ENCODE results near the gene CTDP1.
"Not testable (repeated sequence)": the region's sequence is repeated elsewhere in the genome, so short reads cannot be mapped to it uniquely, and the experiment has no call there.

Gene CTDP1

DNA sequence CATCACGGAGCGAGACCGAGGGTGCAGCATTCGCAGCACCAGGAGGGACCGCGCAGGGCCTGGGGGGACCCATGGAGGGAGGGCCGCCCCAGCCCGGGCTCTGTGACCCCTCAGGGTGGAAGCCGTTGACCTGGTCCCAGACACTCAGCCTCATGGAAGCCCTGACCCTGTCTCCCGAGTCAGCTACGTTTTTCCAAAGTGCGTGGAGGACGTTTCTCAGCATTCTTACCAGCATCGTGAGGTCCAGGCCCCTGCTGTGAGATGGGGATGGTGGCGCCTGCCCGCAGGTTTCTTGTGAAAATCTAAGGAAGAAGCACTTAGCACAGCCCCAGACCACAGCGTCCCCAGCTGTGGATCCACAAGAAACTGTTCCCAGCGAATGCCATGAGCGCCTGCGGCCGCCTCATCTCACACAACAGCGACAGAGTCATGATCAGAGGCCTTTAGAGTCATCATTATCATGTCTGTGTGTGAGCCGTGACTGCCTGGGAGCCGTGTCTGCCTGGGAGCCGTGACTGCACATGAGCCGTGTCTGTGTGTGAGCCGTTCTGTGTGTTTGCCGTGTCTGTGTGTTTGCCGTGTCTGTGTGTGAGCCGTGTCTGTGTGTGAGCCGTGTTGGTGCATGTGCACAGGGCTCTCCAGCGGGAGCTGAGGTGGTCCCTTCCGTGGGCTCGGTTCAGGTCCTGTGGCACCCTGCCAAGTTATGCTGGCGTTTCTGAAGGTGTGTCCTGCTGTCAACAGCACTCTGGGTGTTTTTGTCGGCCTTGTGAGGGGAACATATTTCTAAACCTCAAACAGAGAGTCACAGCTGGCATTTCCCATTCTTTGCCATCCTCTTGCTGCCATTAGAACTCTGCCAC lies 68.9 kb downstream of the CTDP1 start:
- no peak for DNase-seq

DNA sequence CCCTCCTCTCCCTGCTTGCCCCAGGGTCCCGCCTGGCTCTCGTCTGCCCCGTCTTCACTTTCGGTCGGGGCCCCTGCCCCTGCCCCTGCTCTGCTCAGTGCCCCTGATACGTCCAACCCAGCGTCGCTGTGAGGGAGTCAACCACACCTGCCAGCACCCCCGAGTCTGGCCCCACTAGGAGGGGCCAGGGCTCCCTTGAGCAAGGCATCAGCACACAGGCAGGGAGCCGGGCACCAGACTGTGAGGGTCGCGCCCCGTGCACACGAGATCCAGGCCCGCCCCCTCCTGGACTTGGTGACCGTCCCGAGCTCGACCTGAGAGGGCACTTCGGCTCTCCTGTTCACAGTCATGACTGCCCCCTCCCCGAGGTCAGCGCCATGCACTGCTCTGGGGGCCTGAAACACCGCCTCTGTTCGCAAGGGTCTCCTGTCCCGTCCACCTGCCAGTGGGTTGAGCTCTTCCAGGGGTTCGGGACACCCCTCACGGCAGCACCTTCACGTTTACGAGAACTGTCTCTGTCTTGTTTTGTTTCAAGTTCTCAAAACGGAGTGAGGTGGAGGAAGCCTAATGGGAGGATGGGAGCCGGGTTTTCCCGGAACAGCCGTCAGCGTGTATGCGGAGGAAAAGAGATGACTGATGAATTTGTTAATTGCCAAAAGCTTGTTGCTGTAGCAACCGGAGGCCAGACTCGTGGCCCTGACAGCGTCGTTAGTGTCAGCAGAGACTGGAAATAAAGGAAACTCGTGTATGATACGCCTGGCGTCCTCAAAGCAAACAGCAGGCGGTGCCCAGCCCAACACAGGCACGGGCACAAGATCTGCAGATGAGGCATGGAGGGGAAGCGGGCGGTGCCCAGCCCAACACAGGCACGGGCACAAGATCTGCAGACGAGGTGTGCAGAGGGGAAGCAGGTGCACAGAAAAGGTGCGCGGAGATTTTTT lies 69.9 kb downstream of the CTDP1 start:
- DNase-seq: no peak

DNA sequence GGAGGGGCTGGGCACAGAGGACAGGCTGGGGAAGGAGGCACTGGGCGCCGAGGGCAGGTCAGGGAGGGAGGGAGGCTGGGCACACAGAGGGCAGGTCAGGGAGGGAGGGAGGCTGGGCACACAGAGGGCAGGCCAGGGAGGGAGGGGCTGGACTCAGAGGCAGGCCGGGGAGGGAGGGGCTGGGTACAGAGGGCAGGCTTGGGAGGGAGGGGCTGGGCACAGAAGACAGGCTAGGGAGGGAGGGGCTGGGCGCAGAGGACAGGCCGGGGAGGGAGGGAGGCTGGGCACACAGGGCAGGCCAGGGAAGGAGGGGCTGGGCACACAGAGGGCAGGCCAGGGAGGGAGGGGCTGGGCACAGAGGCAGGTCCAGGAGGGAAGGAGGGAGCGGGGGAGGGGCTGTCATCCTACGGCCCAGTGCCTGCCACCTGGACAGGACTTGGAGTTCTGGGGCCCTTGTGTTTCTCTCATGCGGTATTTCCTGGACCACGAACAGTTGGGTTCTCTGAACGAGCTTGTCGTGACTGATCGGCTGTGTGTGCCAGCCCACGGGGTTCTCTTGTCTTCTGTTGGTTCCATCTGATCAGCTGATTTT lies 71.5 kb downstream of the CTDP1 start:
- peak in 1 of 2 experiments; percentile 25 for DNase-seq

DNA sequence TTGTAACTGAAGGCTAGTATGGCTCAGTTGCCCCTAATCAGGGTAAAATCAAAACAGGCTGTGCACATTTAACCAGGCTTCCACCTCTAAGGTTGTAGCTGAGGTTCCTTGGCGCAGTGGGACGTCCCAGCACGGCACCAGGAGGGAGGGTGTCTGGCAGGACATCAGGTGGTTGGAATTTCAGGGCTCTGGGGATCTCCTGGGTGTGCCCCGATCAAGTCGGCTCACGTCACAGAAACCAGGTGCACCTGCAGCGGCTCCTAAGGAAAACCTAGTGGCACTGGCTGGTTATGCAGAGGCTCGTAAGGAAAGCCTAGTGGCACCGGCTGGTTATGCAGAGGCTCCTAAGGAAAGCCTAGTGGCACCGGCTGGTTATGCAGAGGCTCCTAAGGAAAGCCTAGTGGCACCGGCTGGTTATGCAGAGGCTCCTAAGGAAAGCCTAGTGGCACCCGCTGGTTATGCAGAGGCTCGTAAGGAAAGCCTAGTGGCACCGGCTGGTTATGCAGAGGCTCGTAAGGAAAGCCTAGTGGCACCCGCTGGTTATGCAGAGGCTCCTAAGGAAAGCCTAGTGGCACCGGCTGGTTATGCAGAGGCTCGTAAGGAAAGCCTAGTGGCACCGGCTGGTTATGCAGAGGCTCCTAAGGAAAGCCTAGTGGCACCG lies 72.4 kb downstream of the CTDP1 start:
- DNase-seq: not testable (repeated sequence)

DNA sequence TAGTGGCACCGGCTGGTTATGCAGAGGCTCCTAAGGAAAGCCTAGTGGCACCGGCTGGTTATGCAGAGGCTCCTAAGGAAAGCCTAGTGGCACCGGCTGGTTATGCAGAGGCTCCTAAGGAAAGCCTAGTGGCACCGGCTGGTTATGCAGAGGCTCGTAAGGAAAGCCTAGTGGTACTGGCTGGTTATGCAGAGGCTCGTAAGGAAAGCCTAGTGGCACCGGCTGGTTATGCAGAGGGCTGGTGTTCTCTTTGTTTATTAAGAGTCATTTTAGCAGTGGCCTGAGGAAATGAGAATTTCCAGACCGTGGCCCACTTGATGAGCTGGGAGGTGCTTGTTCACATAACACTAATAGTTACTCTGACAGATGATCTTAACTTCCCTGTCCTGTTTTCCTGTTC lies 73.3 kb downstream of the CTDP1 start:
- not testable (repeated sequence) for DNase-seq

DNA sequence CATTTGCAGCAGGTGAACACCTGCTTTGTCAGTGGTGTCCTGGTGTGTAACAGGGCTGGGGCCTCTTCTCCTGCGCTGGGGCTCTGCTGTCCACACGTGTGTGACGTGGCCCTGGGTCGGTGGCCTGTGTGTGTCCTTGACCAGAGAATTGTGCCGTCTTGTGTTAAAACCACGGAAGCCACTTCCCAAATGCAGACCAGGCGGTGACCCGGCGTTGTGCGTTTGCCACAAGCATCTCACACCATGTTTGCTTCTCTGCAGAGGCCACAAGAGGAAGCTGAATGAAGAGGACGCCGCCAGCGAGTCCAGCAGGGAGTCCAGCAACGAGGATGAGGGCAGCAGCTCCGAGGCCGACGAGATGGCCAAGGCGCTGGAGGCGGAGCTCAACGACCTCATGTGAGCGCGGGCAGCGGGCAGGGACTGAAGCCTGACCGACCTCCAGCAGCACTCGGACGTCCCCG lies 73.8 kb downstream of the CTDP1 start:
- no peak for DNase-seq

DNA sequence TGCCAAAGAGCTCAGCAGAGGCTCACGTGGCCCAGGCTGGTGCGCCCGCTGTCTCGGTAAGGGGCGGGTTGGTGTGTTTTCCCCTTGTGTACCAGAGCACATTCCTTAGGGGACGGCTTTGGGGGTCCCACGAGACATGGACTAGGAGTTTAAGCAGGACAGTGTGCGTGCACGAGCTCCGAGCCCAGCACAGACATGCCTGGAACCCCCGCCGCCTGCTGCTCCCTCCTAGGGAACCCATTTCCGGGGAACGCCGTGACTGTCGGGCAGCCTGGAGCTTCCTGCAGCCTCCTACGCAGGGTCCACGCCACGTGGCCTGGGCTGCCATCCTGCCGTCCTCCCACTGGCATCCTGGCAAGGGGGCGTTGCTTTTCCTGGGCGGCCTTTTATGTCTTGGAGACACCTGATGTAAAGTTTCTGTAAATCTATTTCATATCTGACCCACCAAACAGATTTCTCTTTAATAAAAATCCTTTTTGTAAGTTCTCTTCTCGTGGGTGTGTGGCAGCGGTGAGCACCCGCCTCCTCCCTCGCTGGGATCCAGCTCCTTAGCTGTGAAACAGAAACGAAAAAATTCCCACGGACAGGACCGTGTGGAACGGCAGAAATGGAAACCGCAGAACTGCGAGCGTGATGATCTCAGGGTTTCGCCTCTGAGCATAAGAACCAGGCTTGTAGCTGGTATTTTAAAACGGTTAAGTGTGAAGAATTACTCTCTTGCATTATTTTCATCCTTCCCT lies 74.6 kb downstream of the CTDP1 start:
- no peak for DNase-seq

DNA sequence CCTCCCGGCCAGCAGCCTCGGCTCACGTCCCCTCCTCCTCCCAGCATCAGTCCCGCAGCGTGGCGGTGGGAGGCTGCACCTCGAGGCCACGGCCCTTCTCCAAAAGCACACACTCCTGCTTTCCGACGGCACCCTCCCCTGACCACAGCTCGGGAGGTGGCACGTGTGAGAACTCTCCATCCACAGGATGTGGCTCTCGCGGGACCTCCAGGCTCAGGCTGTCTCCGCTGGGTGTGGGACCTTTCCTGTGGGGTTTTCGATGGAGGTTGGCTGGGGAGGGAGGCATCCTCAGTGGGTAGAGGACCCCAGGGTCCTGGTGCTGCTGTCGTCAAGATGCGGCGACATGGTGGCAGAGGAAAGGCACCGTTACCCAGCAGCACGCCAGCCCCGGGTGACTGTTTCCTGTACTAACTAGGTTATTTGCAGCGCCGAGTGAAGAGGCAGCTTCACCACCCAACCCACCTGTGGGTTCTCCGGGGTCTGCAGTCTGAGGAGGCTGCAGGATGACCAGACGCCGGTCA lies 75.3 kb downstream of the CTDP1 start:
- no peak for DNase-seq

DNA sequence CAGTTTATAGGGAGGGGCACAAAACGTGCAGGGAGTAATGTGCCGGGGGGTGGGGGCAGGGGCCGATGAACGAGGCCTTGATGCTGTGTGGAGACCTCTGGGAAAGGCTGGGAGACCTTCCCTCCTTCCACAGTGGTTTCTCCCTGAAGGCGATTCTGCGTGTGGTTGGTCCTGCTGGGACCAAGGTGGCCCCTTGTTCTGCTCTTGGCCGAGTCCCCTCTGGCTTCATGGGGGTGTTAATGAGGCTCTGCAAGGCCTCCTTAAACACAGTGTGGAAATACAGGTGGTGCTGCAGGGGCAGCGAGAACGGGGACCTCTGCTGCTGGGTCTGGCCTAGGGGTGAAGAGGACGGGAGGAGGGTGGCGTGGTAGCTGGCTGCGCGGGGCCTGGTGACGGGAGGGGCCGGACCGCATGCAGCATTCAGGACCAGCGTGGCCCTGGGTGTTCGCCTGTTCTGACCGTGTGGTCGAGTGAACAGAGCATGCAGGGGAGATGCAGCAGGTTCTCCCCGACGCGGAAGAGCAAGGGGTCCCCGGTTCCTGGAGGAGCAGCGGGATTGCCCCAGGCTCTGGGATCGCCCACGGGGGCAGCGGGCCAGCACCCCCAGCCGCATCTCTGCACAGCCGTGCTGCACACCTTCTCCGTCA lies 76.0 kb downstream of the CTDP1 start:
- no peak for DNase-seq

DNA sequence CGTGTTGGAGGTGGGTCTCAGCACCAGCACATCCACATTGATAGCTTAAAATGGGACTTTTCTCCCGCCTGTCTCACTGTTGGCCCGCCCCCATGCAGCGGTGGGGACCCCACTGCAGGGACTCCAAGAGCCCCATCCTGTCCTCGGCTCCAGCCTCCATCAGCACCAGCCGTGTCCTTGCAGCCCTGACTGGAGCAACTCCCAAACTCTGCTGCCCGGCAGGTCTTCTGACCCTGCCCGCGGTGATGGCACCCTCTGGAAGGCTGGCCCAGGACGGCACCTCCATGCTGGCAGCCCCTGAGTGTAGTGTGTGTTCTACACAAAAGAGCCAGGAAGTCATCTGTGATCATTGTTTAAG lies 76.5 kb downstream of the CTDP1 start:
- no peak for DNase-seq

DNA sequence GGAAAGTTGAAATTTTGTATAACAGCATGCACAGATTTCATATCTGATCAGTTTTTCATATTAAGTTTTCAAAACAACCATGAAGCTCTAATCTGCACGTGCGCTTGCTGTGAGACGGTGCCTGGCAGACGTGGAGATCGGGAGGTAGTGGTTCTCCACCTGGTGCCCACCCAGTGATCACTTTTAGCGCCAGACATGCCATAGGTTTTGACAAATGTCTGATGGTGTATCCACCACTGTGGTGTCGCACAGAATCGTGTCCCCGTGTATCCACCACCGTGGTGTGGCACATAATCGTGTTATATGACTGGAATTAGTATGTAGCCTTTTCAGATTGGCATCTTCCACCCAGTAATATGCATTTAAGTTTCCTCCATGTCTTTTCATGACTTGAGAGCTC lies 77.2 kb downstream of the CTDP1 start:
- DNase-seq: no peak

DNA sequence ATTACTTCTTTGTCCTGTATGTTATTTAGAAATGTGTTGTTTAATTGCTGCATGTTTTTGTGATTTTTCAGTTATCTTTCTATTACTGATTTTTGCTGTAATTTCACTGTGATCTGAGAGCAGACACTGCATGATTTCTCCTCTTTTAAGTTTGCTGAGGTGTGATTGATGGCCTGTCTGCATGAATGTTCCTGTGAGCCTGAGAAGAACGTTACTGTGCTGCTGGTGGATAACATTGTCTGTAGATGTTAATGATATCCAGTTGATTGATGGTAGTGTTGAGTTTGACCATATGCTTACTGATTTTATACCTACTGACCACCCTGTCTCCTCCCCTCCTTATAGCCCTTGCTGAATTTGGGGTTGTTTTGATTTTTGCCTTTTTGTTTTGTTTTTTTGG lies 80.7 kb downstream of the CTDP1 start:
- no peak for DNase-seq

DNA sequence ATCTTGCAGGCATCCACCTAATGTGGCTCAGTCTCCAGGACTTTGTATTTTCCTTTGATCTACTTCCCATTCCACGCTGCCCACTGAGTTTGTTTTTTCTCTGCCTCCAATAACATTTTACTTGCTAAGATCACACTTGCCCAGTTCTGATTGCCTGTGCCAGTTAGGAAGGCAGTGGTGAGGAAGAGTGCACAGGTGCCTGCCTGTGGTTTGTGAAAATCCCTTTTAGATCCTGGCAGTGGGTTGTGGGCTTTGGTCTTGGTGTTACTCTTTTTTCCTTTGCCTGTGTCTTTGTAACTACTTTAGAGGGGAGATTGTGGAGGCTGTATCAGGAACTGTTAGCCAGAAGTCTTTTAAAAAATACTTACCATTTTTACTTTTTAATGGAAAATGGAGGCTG lies 81.3 kb downstream of the CTDP1 start:
- DNase-seq: no peak

DNA sequence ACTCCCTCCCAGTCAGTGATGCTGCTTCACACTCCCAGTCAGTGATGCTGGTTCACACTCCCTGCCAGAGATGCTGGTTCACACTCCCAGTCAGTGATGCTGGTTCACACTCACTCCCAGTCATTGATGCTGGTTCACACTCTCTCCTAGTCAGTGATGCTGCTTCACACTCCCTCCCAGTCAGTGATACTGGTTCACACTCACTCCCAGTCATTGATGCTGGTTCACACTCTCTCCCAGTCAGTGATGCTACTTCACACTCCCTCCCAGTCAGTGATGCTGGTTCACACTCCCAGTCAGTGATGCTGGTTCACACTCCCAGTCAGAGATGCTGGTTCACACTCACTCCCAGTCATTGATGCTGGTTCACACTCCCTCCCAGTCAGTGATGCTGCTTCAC lies 83.8 kb downstream of the CTDP1 start:
- no peak for DNase-seq

DNA sequence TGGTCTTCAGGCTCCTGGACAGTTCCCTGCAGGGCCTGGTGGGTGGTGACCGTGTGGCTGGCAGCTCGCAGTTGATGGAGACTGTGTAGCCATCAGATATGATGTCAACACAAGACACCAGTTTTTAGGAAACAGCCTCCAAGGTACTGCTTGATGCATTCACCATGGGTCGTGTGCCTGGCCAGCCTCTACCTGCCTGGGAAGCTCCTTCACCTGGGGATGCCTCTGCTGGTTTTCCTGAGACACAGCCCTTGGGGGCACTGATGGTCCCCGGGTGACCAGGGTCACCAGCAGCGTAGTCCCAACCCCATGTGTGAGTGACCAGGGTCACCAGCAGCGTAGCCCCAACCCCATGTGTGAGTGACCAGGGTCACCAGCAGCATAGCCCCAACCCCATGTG lies 84.5 kb downstream of the CTDP1 start:
- DNase-seq: no peak

DNA sequence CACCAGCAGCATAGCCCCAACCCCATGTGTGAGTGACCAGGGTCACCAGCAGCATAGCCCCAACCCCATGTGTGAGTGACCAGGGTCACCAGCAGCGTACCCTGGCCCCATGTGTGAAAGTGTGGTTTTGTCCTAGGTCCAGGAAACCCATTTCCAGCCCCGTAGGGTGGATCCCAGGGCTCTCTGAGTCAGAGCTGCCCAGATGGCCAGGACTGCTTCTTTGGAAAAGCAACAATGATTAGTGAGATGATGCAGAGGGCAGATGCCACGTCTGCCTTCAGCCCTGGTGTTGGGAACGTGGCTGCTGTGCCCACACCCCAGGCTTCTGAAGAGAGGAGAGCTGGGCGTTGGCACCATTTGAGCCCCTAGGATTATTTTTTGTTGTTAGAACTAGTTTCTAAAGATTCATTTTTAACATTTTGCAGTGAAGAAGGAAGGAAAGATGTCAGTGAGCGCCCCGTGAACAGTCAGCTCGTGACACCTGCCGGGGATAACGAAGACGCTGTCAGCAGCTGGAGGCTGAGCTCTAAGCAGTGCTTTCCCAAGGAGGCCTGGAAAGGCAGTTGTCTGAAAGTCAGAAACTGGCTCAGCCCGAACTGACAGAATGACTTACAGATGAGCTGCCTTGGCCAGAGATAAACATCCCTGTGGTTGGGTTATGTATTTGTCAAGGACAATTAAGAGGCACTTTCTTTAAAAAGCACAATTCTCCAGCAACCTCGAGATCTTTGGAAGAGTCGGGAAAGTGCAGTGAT lies 86.1 kb downstream of the CTDP1 start:
- peak in 1 of 2 experiments; percentile 39 for DNase-seq

DNA sequence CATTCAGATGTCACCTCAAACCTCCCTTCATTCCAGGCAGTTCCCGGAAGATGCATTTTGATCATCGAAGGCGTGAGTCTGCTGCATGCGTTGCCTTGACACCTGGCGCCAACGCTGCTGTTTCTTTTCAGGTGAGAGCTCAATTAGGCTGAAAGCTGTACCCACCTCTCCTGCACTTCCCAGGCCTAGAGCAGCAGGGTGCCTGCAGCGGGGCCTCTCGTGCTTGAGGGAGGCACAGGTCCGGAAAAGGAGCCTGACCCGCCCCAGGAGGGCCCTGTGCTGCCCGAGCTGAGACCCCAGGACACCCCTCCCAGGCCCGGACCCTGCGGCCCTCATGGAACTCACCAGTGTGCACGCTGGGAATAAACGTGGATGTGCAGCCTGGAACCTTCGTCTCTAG lies 86.7 kb downstream of the CTDP1 start:
- DNase-seq: no peak

DNA sequence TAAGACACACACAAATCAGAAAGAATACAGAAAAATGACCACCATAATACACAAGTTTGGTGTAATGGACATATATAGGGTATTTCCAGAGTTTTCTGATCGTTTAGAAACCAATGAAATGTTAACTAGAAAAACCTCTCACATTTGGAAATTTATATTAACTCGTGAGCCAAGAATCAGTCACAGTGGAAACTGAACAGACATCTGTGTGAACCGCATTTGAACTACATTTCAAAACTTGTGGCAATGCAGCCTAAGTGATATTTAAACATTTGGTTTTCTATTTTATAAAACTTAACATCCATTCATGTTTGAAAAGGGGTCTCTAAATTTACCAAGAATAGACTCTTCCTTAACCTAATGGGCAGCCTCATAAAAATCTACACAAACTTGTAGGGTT lies 89.1 kb downstream of the CTDP1 start:
- no peak for DNase-seq

DNA sequence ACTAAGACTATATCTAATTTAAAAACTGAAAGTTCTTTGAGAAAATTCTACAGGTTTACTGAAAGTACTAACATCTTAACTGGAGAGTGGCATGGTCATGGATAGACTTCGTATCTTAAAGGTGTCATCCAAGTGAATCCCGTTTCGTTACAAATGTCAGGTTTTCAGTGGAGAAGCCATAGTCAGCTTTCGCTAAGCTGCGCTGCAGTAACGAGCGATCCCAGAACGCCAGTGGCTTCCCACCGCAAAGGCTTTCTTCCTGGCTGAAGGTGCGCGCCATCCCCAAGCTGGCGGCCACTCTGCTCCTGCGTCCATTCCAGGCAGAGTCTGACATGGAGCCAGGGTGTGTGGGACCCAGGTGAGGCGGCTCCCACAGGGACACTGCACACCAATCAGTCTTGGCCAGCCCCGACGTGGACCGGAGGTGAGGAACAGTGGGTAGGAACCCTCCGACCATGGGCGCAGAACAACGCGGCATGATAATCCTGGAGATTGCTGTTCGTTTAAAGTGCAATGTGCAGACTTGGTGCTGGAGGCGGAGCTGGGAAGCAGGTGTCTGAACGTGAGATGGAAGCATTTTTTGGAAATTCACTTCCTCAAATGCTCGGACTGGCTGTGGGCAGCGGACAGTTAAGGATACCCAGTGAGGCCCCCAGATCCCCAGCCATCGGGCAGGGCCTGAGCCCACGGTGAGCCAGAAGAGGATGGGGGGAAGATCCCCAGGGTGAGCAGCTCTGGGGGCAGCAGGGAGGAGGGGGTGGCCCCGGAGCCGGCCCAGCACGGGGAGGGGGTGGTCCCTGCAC lies 90.3 kb downstream of the CTDP1 start:
- DNase-seq: no peak

DNA sequence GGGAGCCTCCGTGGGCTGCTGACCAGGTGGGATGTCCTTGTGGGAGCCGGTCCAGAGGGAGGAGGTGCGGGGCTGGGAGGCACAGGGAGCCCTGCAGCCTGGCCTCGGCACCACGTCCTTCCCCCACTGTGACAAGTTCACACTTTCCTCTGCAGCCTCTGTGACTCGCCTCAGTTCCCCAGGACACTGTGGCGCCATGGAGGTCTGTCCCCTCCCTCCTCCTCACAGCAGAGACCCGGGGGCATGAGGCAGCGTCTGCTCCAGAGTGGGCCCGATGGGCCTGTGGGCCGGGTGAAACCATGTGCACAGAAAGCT lies 90.9 kb downstream of the CTDP1 start:
- DNase-seq: no peak
